ENCODE measurements around the gene ABI3BP.

ABI3BP gene

DNA sequence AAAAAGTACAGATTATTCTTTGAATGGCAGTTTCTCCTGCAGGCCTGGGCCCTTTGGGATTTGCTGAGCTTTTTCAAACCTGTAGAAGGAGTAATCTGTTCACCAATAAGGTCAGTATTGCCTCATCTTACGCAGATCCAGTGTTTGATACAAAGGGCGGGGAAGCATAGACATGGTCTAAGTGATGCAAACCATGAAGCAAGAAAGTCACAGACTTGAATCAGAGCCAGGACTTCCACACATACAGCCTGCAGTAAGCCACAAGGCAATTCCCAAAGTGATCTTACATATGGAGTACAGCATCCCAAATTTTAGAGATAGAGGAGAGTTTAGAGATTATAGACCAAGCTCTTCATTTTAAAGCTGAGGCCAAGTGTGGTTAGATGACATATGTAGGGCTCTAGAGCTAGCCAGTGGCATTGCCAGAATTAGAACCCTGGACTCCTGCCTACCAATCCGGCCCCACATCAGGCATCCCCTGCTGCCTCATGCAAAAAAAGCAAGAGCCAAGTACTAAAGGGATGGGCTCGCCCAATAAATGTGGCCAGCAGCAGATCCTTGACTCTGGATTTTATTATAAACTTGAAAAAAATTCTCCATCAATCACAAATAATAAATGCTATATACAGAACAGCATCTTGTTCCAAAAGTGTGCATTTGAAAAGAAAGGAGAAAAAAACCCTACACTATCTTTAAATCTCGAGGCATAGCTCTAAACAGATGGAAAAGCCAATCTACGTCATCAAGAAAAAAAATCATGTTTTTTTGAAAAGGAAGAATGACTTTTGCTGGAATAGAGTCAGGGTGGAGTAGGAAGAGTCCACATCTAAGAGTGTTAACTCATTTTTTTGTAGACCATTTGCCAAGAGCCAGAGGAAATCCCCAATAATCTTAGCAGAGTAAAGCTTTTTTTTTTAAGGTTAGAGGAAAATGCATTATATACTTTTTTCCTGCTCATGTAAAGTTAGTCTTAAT is 24.0 kb downstream of the ABI3BP start:
- Histone ChIP-seq H2AFZ (ENCODE audit: low read depth, low read length, severe bottlenecking) (no peak overlapping the region), H3K9me2 (replicated peaks; ENCODE audit: insufficient read depth, low read length) (no peaks in the 10 kb centered on the region), H3K79me2 (ENCODE audit: insufficient read depth, low read length) (no peaks in the 10 kb centered on the region), H3K4me3 (ENCODE audit: insufficient read depth, low read length, poor library complexity, severe bottlenecking) (no peak overlapping the region), H3F3A (ENCODE audit: insufficient read depth) (no peaks in the 10 kb centered on the region), H3K4me2 (ENCODE audit: low read depth, low read length, poor library complexity, severe bottlenecking) (no peak overlapping the region), H3K27ac (ENCODE audit: low read depth, low read length) (no peak overlapping the region), H3K9ac (ENCODE audit: low read length) (no peak overlapping the region), H3K27me3 (ENCODE audit: low read length) (no peaks in the 10 kb centered on the region), H3K9me3 (ENCODE audit: insufficient read depth, low read length) (no peaks in the 10 kb centered on the region), H3K36me3 (ENCODE audit: low read length) (no peaks in the 10 kb centered on the region), H4K20me1 (ENCODE audit: low read depth, low read length) (no peaks in the 10 kb centered on the region)
- TF ChIP-seq EZH2phosphoT487 (conservative IDR thresholded peaks at IDR 0.05; ENCODE audit: low read length) (no peak), CTCF (IDR thresholded peaks at IDR 0.05; ENCODE audit: insufficient read depth, low read length, poor library complexity, severe bottlenecking) (no peak)

GRCh38 chr3:100966807-100967206 is 26.4 kb downstream of the ABI3BP start:
- no peak overlapping the region for H3K27ac ChIP-seq (ENCODE audit: low read depth, low read length)
- no peak overlapping the region for H3K4me3 ChIP-seq (ENCODE audit: insufficient read depth, low read length, poor library complexity, severe bottlenecking)
- no peaks in the 10 kb centered on the region for H3K79me2 ChIP-seq (ENCODE audit: insufficient read depth, low read length)
- H3K27me3 ChIP-seq (ENCODE audit: low read length): no peaks in the 10 kb centered on the region
- no peaks in the 10 kb centered on the region for H3K9me3 ChIP-seq (ENCODE audit: insufficient read depth, low read length)
- TF ChIP-seq EZH2phosphoT487 (conservative IDR thresholded peaks at IDR 0.05; ENCODE audit: low read length): no peak
- no peak for TF ChIP-seq CTCF (IDR thresholded peaks at IDR 0.05; ENCODE audit: insufficient read depth, low read length, poor library complexity, severe bottlenecking)
- no peak overlapping the region for H3K9ac ChIP-seq (ENCODE audit: low read length)
- no peak overlapping the region for H2AFZ ChIP-seq (ENCODE audit: low read depth, low read length, severe bottlenecking)
- H3K36me3 ChIP-seq (ENCODE audit: low read length): no peaks in the 10 kb centered on the region
- no peaks in the 10 kb centered on the region for H3F3A ChIP-seq (ENCODE audit: insufficient read depth)
- no peaks in the 10 kb centered on the region for H3K9me2 ChIP-seq (replicated peaks; ENCODE audit: insufficient read depth, low read length)
- no peak overlapping the region for H3K4me2 ChIP-seq (ENCODE audit: low read depth, low read length, poor library complexity, severe bottlenecking)
- H4K20me1 ChIP-seq (ENCODE audit: low read depth, low read length): no peaks in the 10 kb centered on the region

DNA sequence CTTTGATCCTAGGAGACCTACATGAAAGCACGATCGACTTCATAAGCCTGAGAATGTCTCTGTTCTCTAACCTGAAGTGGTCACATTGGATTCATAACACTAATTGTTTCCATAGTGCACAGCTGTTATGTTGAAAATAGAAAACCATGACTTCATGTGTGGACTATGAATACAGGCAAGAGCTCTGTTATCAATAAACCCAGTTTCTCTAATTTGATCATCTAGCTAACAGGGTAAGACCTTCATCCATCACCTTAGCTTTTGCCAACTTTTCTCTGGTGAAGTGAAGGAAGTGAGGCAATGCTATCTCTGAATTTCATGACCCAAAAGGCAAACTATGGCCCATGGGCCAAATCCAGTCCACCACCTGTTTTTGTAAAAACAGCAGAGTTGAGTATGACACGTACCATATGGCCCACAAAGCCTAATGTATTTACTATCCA is 27.2 kb downstream of the ABI3BP start:
- H3K9me2 ChIP-seq (replicated peaks; ENCODE audit: insufficient read depth, low read length): no peaks in the 10 kb centered on the region
- no peak overlapping the region for H3K9ac ChIP-seq (ENCODE audit: low read length)
- H3K27ac ChIP-seq (ENCODE audit: low read depth, low read length): no peak overlapping the region
- TF ChIP-seq CTCF (IDR thresholded peaks at IDR 0.05; ENCODE audit: insufficient read depth, low read length, poor library complexity, severe bottlenecking): no peak
- no peak for TF ChIP-seq EZH2phosphoT487 (conservative IDR thresholded peaks at IDR 0.05; ENCODE audit: low read length)
- no peaks in the 10 kb centered on the region for H3K27me3 ChIP-seq (ENCODE audit: low read length)
- H3K4me3 ChIP-seq (ENCODE audit: insufficient read depth, low read length, poor library complexity, severe bottlenecking): no peak overlapping the region
- H2AFZ ChIP-seq (ENCODE audit: low read depth, low read length, severe bottlenecking): no peak overlapping the region
- no peaks in the 10 kb centered on the region for H3K36me3 ChIP-seq (ENCODE audit: low read length)
- no peaks in the 10 kb centered on the region for H3K9me3 ChIP-seq (ENCODE audit: insufficient read depth, low read length)
- H3K79me2 ChIP-seq (ENCODE audit: insufficient read depth, low read length): no peaks in the 10 kb centered on the region
- no peak overlapping the region for H3K4me2 ChIP-seq (ENCODE audit: low read depth, low read length, poor library complexity, severe bottlenecking)
- no peaks in the 10 kb centered on the region for H4K20me1 ChIP-seq (ENCODE audit: low read depth, low read length)
- H3F3A ChIP-seq (ENCODE audit: insufficient read depth): no peaks in the 10 kb centered on the region

Data from SU-DHL-6 (cell line).